ENCODE results near the gene BRPF1.
A peak's percentile ranks its signal among the peaks of the same experiment; 100 is the strongest.

Gene BRPF1

GRCh38 chr3:9791127-9791526 is 59.6 kb downstream of the BRPF1 start:
- DNase-seq: no peak

- DNase-seq: no peak
Measured at GRCh38 chr3:9791790-9792404, 60.4 kb downstream of the BRPF1 start.

GRCh38 chr3:9792405-9793160 is 61.0 kb downstream of the BRPF1 start, which contains the start of the genes ARPC4 and TADA3:
ARPC4 (plus strand) TSS chr3:9793082; CDS start chr3:9793122, 40 bp downstream.
TADA3 (minus strand) TSS chr3:9792473; CDS start chr3:9791466, 1,007 bp downstream.
- DNase-seq: peak; percentile 95 to 97 (median 97)

- peak; percentile 67 to 82 (median 80) for DNase-seq
Measured at GRCh38 chr3:9793161-9793781, 61.7 kb downstream of the BRPF1 start.

GRCh38 chr3:9794400-9794799 is 62.9 kb downstream of the BRPF1 start:
- DNase-seq: no peak

- peak; percentile 65 to 86 (median 76) for DNase-seq
Measured at GRCh38 chr3:9795207-9795606, 63.7 kb downstream of the BRPF1 start.

GRCh38 chr3:9797196-9797945 is 65.8 kb downstream of the BRPF1 start:
- no peak for DNase-seq

Measured in suppressor macrophage (primary cell).